SIG-M5 (cell line): ENCODE measurements around the gene KRTAP12-2.

Experiments used
- DNase-seq: peaks from one replicate; lab custom pipeline; 2025; lab: John Stamatoyannopoulos, UW

KRTAP12-2 gene

GRCh38 chr21:44626673-44627143 is 40.0 kb downstream of the KRTAP12-2 start, which contains the start of gene KRTAP10-9:
TSS of gene KRTAP10-9 (plus strand) at chr21:44627093. CDS start at chr21:44627172, 79 bp downstream.
- DNase-seq, result no peak

- DNase-seq, result no peak
Measured at GRCh38 chr21:44626262-44626661, 40.5 kb downstream of the KRTAP12-2 start.

GRCh38 chr21:44625756-44626155 is 41.0 kb downstream of the KRTAP12-2 start:
- no peak for DNase-seq

GRCh38 chr21:44623575-44623974 is 43.2 kb downstream of the KRTAP12-2 start:
- DNase-seq, result no peak

- DNase-seq, result no peak
Measured at GRCh38 chr21:44619886-44620285, 46.8 kb downstream of the KRTAP12-2 start.

GRCh38 chr21:44618909-44619308 is 47.8 kb downstream of the KRTAP12-2 start:
- no peak for DNase-seq

GRCh38 chr21:44618504-44618903 is 48.2 kb downstream of the KRTAP12-2 start:
- no peak for DNase-seq

- no peak for DNase-seq
Measured at GRCh38 chr21:44617071-44617501, 49.6 kb downstream of the KRTAP12-2 start.

GRCh38 chr21:44616591-44616926 is 50.2 kb downstream of the KRTAP12-2 start:
- DNase-seq, result no peak
